OCI-LY3 (cell line): Measurements from ENCODE around the gene BCKDHB.

Experiments
- EZH2phosphoT487 ChIP-seq: fragments of 200-600 bp; shearing (Covaris generic); IDR thresholded peaks from 2 replicates; pipeline ENCODE4 v1.6.1; 2018; ENCODE audit warnings: antibody characterized with exemption, mixed run types, low read depth
- TF ChIP-seq, protein P1 (sequence below): fragments of 200-600, 300-600 bp; sonication (generic); IDR thresholded peaks from 2 replicates; pipeline ENCODE4 v1.5.1; 2014; ENCODE audit warnings: antibody characterized with exemption, low read length, low read depth

DNA sequence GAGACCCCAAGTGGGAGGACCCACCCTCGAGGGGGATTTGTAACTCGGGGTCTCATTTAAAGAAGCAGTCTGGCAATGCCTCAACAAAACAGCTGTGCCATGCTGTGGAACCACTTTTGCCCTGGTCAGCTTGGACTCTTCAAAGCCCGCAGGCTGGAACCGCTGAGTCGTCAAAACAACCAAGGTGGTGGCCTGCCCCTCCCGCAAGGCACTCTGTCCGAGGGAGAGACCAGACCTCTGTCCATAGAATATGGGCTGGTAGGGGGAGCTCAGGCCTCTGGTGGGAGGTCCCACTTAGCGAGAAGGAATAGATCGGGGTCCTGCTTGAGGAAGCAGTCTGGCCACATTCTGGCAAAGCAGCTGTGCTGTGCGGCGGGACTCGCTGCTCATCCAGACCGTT is 208.1 kb downstream of the BCKDHB start:
- TF ChIP-seq, protein P1, sequence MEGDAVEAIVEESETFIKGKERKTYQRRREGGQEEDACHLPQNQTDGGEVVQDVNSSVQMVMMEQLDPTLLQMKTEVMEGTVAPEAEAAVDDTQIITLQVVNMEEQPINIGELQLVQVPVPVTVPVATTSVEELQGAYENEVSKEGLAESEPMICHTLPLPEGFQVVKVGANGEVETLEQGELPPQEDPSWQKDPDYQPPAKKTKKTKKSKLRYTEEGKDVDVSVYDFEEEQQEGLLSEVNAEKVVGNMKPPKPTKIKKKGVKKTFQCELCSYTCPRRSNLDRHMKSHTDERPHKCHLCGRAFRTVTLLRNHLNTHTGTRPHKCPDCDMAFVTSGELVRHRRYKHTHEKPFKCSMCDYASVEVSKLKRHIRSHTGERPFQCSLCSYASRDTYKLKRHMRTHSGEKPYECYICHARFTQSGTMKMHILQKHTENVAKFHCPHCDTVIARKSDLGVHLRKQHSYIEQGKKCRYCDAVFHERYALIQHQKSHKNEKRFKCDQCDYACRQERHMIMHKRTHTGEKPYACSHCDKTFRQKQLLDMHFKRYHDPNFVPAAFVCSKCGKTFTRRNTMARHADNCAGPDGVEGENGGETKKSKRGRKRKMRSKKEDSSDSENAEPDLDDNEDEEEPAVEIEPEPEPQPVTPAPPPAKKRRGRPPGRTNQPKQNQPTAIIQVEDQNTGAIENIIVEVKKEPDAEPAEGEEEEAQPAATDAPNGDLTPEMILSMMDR: no peak
- no peak for TF ChIP-seq EZH2phosphoT487
